Activated CD4-positive, alpha-beta memory T cell treated with anti-CD3 and anti-CD28 coated beads for 36 hours (primary cell): Measurements from ENCODE around the gene GPR87. TPM values are rescaled to one million over a fixed set of nuclear protein-coding genes. Genes with fewer than 3 reads are reported as not detected.
A peak's percentile ranks its signal among the peaks of the same experiment; 100 is the strongest.

Source experiments
- CTCF ChIA-PET: fragments of 350-600 bp; sonication (Branson Sonifier 250); formaldehyde crosslinking; loops from one replicate; lab custom pipeline; 2021; ENCODE audit warnings: antibody characterized with exemption, inconsistent platforms; lab: Charles Lee
- POLR2A ChIA-PET: fragments of 350-600 bp; sonication (Branson Sonifier 250); formaldehyde crosslinking; loops from one replicate; lab custom pipeline; 2021; ENCODE audit warnings: antibody characterized with exemption; lab: Charles Lee
- DNase-seq: peaks from one replicate; pipeline ENCODE4 v3.0.0-alpha.2; 2020
- H3K27ac Mint-ChIP-seq: one replicate; pipeline ENCODE4 v1.8.0; 2021; ENCODE audit warnings: mixed read lengths
- H3K27me3 Mint-ChIP-seq: one replicate; pipeline ENCODE4 v1.8.0; 2021; ENCODE audit warnings: mixed read lengths
- H3K36me3 Mint-ChIP-seq: one replicate; pipeline ENCODE4 v1.8.0; 2021; ENCODE audit warnings: mixed read lengths
- H3K4me1 Mint-ChIP-seq: one replicate; pipeline ENCODE4 v1.8.0; 2021; ENCODE audit warnings: low read depth, mixed read lengths
- H3K4me3 Mint-ChIP-seq: one replicate; pipeline ENCODE4 v1.8.0; 2021; ENCODE audit warnings: mild to moderate bottlenecking, mixed read lengths
- H3K9me3 Mint-ChIP-seq: one replicate; pipeline ENCODE4 v1.8.0; 2021; ENCODE audit warnings: mixed read lengths
- intact Hi-C: fragments of 100-400 bp; cut with micrococcal nuclease; formaldehyde crosslinking; loops from one replicate; pipeline ENCODE4 v1.15.1; 2023
- total RNA-seq, 2 experiments: library from RNA; stranded (reverse); gene quantifications; one replicate each; pipeline ENCODE4 v1.2.3, GENCODE V29; 2021

The GPR87 gene
- total RNA-seq, 2 experiments from 2014 or later: 1.1 TPM

DNA sequence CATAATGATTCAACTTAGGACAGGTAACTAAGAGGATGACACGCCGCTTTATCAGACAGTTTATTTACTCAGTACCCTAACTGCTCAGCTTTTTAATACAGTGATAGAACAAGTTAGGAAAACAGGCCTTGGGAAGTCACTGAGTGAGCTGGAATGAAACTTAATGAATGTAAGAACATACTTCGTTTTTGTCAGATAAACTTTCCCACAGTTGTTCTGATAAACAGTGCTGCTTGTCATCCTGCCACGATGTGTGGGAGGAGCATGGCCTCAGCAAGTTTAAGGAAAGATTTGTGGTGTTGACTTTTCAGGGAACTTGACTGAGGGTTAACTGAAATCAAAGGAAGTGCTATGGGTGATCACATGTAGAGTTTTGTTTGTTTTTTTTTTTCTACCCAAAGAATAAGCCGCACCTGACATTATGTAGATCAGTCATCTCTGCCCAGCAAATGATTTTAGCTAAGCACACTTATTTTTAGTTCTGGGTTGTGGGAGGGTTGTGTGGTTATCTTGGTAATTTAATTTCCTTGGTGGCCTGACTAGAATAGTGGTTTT is 32.6 kb downstream of the GPR87 start:
- no peaks in the 10 kb centered on the region for H3K36me3 Mint-ChIP-seq
- no peak overlapping the region for H3K4me3 Mint-ChIP-seq
- POLR2A ChIA-PET: interaction anchor here (1.0 to 1.4 kb wide), 5 partner anchors 21 to 100 kb away, joined by 3 to 4 read pairs (median 3); partner anchors contain the start of gene GPR87
- intact Hi-C loops: loop anchor here (1.0 to 10.0 kb wide), 9 partner anchors 21 to 739 kb away; partner anchors contain the start of genes EIF2A, GPR87, P2RY13 and SERP1
- peak overlapping the region; percentile 59 for H3K27ac Mint-ChIP-seq
- no peaks in the 10 kb centered on the region for H3K27me3 Mint-ChIP-seq
- CTCF ChIA-PET: interaction anchor here (0.7 to 4.6 kb wide), 13 partner anchors 14 to 128 kb away, joined by 3 to 48 read pairs (median 5); no protein-coding TSS in a partner anchor
- no peaks in the 10 kb centered on the region for H3K9me3 Mint-ChIP-seq
- peak; percentile 67 for DNase-seq
- H3K4me1 Mint-ChIP-seq: peaks cover 22% of the 10 kb centered on the region

DNA sequence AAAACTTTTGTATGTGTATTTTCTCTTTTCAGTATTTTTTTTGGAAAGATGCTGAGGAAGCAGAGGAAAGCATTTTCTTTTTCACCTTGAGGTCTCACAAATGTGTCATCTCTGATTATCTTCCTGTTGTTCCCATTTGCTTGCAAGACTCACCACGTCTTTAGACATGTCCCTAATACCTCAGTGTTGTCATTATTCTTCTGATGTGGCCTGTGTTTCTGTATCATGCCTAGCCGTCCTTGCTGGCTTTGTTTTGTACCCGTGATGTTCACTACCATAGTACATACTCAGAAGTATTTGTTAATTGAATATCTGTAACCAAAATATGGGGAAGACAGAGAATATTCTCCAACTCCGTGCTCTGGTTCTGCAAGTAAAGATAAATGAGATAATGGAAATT is 33.2 kb downstream of the GPR87 start:
- Mint-ChIP-seq H3K9me3 (no peaks in the 10 kb centered on the region), H3K4me1 (peaks cover 28% of the 10 kb centered on the region), H3K36me3 (no peaks in the 10 kb centered on the region), H3K27ac (peak overlapping the region; percentile 62), H3K4me3 (no peak overlapping the region), H3K27me3 (no peaks in the 10 kb centered on the region)
- intact Hi-C loops: loop anchor here (1.0 to 10.0 kb wide), 7 partner anchors 33 to 739 kb away; partner anchors contain the start of genes EIF2A, GPR87, P2RY13 and SERP1
- POLR2A ChIA-PET: interaction anchor here (1.0 to 1.4 kb wide), 3 partner anchors 22 to 100 kb away, joined by 3 to 4 read pairs (median 3); partner anchors contain the start of gene GPR87
- CTCF ChIA-PET: interaction anchor here (0.7 to 9.6 kb wide), 15 partner anchors 15 to 127 kb away, joined by 3 to 157 read pairs (median 5); partner anchors contain the start of gene GPR171
- no peak for DNase-seq

DNA sequence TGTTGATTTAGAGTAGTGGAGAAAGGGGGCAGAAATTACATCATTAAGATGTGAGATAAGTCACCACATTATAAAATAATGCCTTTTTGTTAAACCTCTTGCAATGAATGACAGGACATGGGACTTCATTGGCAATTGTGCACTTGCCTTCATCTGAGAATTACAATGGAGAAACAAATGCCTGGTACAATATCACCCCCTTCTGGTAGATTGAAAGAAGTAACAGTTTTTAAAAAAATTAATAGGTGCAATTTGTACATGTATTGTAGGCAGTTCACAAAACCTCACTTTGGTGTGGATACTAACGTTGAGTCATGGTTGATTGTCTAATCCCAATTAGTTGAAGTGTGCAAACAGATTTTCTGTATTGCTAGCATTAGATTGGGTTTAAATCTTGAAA is 33.7 kb downstream of the GPR87 start:
- DNase-seq: no peak
- ChIA-PET CTCF (interaction anchor here (0.6 to 9.6 kb wide), 26 partner anchors 9 to 554 kb away, joined by 3 to 157 read pairs (median 4); partner anchors contain the start of genes GPR171 and MED12L), POLR2A (no interaction called here)
- Mint-ChIP-seq H3K4me1 (peaks cover 32% of the 10 kb centered on the region), H3K27me3 (no peaks in the 10 kb centered on the region), H3K4me3 (no peak overlapping the region), H3K36me3 (no peaks in the 10 kb centered on the region), H3K9me3 (no peaks in the 10 kb centered on the region), H3K27ac (peak overlapping the region; percentile 62)
- intact Hi-C loops: loop anchor here (1.0 to 10.0 kb wide), 7 partner anchors 33 to 738 kb away; partner anchors contain the start of genes EIF2A, GPR87, P2RY13 and SERP1

DNA sequence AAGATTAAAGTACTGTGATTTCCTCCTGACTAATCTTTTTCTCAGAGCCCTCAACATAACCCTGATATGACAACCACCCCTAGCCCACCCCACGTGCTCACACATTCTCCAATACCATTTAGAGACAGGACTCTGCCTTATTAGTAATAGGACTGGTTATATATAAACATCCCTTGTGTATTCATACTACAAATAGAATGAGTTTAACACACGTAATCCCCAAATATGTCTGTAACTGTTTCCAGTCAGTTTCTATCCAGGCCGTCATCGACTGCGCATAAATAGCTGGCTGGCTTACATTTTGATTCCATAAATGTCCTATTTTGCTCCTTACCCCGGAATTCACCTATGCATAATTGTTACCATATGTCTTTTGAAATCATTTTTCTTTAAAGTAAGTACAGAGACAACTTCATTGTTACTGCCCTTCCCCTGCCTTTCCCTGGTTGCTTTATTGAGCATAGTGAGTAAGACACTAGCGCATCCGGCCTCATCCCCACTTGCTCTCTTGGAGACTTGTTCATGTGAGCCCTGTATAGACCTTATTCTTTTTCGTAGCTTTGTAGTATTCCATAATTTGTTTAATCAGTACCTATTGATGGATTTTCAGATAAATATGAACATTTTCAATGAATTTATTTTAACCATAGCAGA is 34.8 kb downstream of the GPR87 start:
- POLR2A ChIA-PET: no interaction called here
- H3K27me3 Mint-ChIP-seq: no peaks in the 10 kb centered on the region
- no peak for DNase-seq
- intact Hi-C loops: loop anchor here (2.0 to 10.0 kb wide), 3 partner anchors 47 to 737 kb away; partner anchors contain the start of genes EIF2A, P2RY13 and SERP1
- H3K4me3 Mint-ChIP-seq: no peak overlapping the region
- H3K4me1 Mint-ChIP-seq: peaks cover 37% of the 10 kb centered on the region
- no peaks in the 10 kb centered on the region for H3K36me3 Mint-ChIP-seq
- CTCF ChIA-PET: interaction anchor here (0.7 to 9.6 kb wide), 20 partner anchors 10 to 557 kb away, joined by 3 to 157 read pairs (median 4); partner anchors contain the start of gene MED12L
- no peaks in the 10 kb centered on the region for H3K9me3 Mint-ChIP-seq
- no peak overlapping the region for H3K27ac Mint-ChIP-seq

DNA sequence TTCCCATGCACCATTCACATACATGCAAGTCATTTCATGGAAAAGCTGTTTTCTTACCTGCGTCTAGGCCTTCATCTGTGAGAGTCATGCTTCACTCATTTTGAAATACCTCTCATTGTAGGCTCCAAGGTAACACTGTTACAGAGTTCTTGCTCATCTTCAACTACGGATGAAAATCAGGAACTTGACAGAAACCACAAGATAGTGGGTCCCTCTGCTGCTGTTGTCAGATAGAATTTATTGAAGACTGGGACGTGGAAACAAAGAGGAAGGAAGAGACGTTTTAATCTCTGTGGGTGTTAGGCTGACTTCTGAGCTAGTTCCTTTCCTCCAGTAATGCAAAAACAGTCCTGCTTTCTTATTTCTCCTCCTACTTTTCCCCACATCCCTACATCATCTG is 38.4 kb downstream of the GPR87 start, which contains the start of gene P2RY14:
Gene P2RY14 (minus strand): TSS at position 313 of the 400 bp plus-strand sequence. CDS start 64,226 bp downstream, outside the sequence.
- Mint-ChIP-seq H3K9me3 (no peaks in the 10 kb centered on the region), H3K36me3 (no peaks in the 10 kb centered on the region), H3K27ac (peak within 1 kb of the TSS; percentile 59), H3K27me3 (no peaks in the 10 kb centered on the region), H3K4me3 (peak within 1 kb of the TSS; percentile 34), H3K4me1 (peaks cover 48% of the 10 kb centered on the region)
- intact Hi-C loops: loop anchor here (1.0 kb wide), 2 partner anchors 27 to 51 kb away; no protein-coding TSS in a partner anchor
- no peak for DNase-seq
- ChIA-PET POLR2A (interaction anchor here (1.1 to 1.3 kb wide), 2 partner anchors 48 to 76 kb away, joined by 3 to 8 read pairs; no protein-coding TSS in a partner anchor), CTCF (interaction anchor here (0.9 to 9.6 kb wide), 11 partner anchors 10 to 641 kb away, joined by 3 to 157 read pairs (median 4); no protein-coding TSS in a partner anchor)

DNA sequence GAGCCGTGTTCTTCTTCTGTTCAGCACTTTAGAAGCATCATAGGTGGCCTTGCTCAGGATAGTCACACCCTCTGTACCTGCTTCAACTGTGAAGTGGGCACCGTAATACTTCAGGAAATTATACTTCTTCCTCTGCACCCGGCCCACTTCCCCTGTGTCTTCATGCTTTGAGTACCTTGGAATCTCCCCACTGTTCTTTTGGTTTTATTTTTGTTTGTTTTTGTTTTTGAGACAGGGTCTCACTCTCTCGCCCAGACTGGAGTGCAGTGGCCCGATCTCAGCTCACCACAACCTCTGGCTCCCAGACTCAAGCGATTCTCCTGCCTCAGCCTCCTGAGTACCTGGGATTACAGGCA is 40.0 kb downstream of the GPR87 start:
- intact Hi-C loops: loop anchor here (1.0 kb wide), 1 partner anchor 8 kb away; no protein-coding TSS in a partner anchor
- Mint-ChIP-seq H3K9me3 (no peaks in the 10 kb centered on the region), H3K4me3 (peak overlapping the region; percentile 53), H3K4me1 (peaks cover 38% of the 10 kb centered on the region), H3K27ac (peak overlapping the region; percentile 84), H3K27me3 (no peaks in the 10 kb centered on the region), H3K36me3 (no peaks in the 10 kb centered on the region)
- CTCF ChIA-PET: interaction anchor here (1.5 to 9.6 kb wide), 4 partner anchors 9 to 107 kb away, joined by 3 to 157 read pairs (median 15); no protein-coding TSS in a partner anchor
- POLR2A ChIA-PET: no interaction called here
- DNase-seq: peak; percentile 55

DNA sequence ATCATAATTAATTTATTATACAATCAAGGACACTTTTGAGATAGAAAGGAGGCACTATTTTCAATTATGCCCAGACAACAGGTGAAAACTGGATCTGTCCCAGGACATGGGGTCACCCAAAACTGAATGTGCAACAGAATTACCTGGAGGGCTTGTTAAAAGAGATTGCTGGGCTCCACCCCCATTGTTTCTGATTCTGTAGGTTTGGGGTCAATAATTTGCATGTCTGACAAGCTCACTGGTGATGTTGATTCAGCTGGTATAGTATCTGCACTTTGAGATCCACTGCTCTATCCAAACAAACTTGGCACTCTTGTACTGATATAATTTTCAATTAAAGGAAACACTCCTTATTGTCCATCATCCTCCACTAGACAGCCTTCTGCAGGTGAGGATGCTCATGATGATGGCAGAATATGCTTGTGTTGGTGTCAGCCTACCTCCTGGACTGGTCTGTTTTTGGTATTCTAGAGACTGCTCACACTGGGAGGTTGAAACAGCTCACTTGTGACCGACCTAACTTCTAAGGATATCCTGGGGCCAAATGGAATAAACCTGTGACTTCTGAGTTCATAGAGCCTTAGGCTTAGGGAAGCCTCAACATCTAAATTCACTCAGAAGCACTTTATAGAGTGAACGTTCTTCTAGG is 40.5 kb downstream of the GPR87 start:
- ChIA-PET CTCF (interaction anchor here (0.6 to 9.6 kb wide), 5 partner anchors 8 to 106 kb away, joined by 3 to 157 read pairs (median 5); no protein-coding TSS in a partner anchor), POLR2A (no interaction called here)
- Mint-ChIP-seq H3K27me3 (no peaks in the 10 kb centered on the region), H3K27ac (peak overlapping the region; percentile 84), H3K4me1 (peaks cover 38% of the 10 kb centered on the region), H3K36me3 (no peaks in the 10 kb centered on the region), H3K9me3 (no peaks in the 10 kb centered on the region), H3K4me3 (no peak overlapping the region)
- intact Hi-C loops: loop anchor here (1.0 kb wide), 1 partner anchor 8 kb away; no protein-coding TSS in a partner anchor
- DNase-seq: no peak

DNA sequence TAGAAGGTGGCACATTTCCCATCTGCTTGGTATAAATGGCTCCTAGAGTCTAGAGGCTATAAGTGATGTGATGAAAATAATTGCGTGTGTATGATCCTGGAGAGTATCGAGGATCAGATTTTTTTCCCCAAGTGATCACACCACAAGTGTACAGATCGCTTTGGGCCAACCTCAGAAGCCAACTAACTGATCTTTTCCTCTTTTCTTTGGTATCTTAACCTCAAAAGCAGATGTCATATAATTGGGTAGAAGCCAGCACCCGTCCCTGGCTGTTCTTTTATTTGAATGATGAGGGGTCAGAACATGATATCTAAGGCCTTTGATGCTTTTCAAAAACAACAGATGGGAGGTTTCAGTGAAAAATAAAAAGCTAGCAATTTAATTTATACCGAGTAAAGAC is 41.5 kb downstream of the GPR87 start:
- intact Hi-C loops: no loop called here
- peaks cover 42% of the 10 kb centered on the region for H3K4me1 Mint-ChIP-seq
- no peak for DNase-seq
- H3K27me3 Mint-ChIP-seq: no peaks in the 10 kb centered on the region
- ChIA-PET CTCF (interaction anchor here (1.6 to 9.6 kb wide), 3 partner anchors 7 to 105 kb away, joined by 5 to 157 read pairs (median 25); no protein-coding TSS in a partner anchor), POLR2A (interaction anchor here (0.7 kb wide), 1 partner anchor 44 kb away, joined by 3 read pairs; no protein-coding TSS in a partner anchor)
- no peak overlapping the region for H3K4me3 Mint-ChIP-seq
- no peaks in the 10 kb centered on the region for H3K36me3 Mint-ChIP-seq
- no peaks in the 10 kb centered on the region for H3K9me3 Mint-ChIP-seq
- no peak overlapping the region for H3K27ac Mint-ChIP-seq

DNA sequence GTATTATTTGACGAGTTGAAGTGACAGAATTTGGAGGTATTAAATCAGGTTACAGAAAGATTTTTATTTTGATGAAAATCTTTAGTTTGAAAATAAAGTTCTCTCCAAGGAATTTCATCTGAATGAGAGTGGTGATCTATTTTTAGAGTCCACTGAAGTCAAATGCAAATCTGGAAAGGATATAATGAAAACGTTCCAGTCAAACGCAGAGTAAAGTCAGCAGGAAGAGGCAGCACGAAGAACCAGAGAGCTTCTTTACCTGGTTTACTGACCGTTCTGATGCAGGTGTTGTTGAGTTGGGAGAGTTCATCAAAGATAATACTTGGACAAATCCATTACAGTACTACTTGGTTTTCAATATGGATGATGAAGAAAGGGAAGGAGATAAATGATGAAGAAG is 47.0 kb downstream of the GPR87 start:
- Mint-ChIP-seq H3K4me1 (peaks cover 22% of the 10 kb centered on the region), H3K9me3 (no peaks in the 10 kb centered on the region), H3K36me3 (no peaks in the 10 kb centered on the region), H3K27ac (no peak overlapping the region), H3K27me3 (no peaks in the 10 kb centered on the region), H3K4me3 (no peak overlapping the region)
- intact Hi-C loops: loop anchor here (2.0 kb wide), 1 partner anchor 43 kb away; no protein-coding TSS in a partner anchor
- POLR2A ChIA-PET: no interaction called here
- CTCF ChIA-PET: no interaction called here
- no peak for DNase-seq

DNA sequence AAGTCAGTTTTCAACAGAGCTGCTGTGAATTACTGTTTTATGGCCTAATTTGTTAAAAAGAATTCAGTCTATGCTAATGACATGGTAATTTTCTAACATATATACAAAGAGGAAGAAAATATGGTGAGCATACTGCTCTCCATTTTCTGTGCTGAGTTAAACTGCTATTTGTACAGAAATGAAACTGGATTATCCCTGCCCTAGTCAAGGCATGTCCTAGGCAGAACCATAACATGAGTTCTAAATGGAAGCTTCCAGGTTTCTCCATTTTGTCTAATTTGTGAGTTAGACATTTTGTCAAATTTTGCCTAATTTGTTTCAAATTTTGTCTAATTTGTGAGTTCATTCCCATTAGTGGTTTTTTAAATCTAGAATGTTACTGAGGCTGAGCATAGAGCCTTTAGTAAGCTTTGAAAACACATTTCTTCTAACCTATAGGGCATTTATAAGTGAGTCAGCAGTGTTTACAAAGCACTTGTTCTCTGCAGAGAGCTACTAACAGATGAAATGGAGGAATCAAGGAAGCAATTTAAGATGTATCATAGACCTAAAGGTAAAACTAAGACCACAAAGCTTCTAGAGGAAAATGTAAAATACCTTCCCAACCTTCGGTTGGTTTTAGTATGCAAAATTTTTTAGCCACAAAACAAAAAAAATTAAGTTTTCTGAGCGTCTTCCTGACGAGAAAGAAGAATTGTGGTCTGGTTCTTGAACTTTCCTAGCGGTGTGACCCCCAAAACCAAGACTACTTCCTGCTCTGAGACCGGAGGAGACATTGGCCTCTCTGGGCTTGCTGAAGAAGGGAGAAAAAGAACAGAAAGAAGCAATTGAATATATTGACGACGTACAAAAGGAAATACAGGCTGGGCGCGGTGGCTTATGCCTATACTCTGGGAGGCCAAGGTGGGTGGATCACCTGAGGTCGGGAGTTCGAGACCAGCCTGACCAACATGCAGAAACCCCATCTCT is 48.1 kb downstream of the GPR87 start:
- intact Hi-C loops: loop anchor here (1.0 to 2.0 kb wide), 2 partner anchors 8 to 42 kb away; no protein-coding TSS in a partner anchor
- H3K9me3 Mint-ChIP-seq: no peaks in the 10 kb centered on the region
- ChIA-PET POLR2A (interaction anchor here (0.9 to 1.3 kb wide), 3 partner anchors 34 to 48 kb away, joined by 3 read pairs; partner anchors contain the start of gene GPR87), CTCF (interaction anchor here (0.7 to 3.1 kb wide), 9 partner anchors 7 to 571 kb away, joined by 3 to 15 read pairs (median 4); no protein-coding TSS in a partner anchor)
- H3K27me3 Mint-ChIP-seq: no peaks in the 10 kb centered on the region
- peak overlapping the region; percentile 55 for H3K4me3 Mint-ChIP-seq
- peak; percentile 58 for DNase-seq
- no peaks in the 10 kb centered on the region for H3K36me3 Mint-ChIP-seq
- peaks cover 20% of the 10 kb centered on the region for H3K4me1 Mint-ChIP-seq
- peak overlapping the region; percentile 68 for H3K27ac Mint-ChIP-seq
